ENCODE measurements around the gene RADIL. TPM values are rescaled to one million over a fixed set of nuclear protein-coding genes. Genes with fewer than 3 reads are reported as not detected.
"Not testable (repeated sequence)": the region's sequence is repeated elsewhere in the genome, so short reads cannot be mapped to it uniquely, and the experiment has no call there.

RADIL gene
- total RNA-seq, 1 experiment from 2014 or later: not detected

DNA sequence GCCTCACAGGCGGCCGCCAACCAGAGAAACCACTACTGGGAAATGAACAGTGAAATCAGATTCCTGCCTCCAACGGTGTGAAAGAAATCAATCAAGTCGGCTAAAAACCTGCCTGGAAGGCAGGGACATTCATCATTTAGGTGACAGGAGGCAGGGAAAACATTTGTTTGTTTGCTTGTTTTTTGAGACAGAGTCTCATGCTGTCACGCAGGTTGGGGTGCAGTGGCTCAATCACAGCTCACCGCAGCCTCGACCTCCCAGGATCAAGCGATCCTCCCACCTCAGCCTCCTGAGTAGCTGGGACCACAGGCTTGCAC lies 77.6 kb downstream of the RADIL start:
- Histone ChIP-seq H3K27me3 (replicated peaks; ENCODE audit: control insufficient read depth, insufficient read depth, low read length) (no peaks in the 10 kb centered on the region; the same call in 1 of the 2 replicates), H3K4me1 (no peaks in the 10 kb centered on the region), H3K4me3 (ENCODE audit: low read depth, low read length) (no peak overlapping the region), H3K9me3 (no peaks in the 10 kb centered on the region), H3K36me3 (ENCODE audit: control insufficient read depth, insufficient read depth, low read length) (no peaks in the 10 kb centered on the region)
- intact Hi-C loops (cut with micrococcal nuclease; ENCODE audit: unreplicated experiment): no loop called here
- Mint-ChIP-seq H3K36me3 (ENCODE audit: insufficient read depth, unreplicated experiment) (peaks cover 4% of the 10 kb centered on the region), H3K4me1 (ENCODE audit: low read depth, unreplicated experiment) (no peaks in the 10 kb centered on the region), H3K27me3 (ENCODE audit: insufficient read depth, unreplicated experiment) (peaks cover 7% of the 10 kb centered on the region), H3K4me3 (ENCODE audit: unreplicated experiment) (no peak overlapping the region), H3K27ac (ENCODE audit: unreplicated experiment) (no peak overlapping the region), H3K9me3 (ENCODE audit: unreplicated experiment) (no peaks in the 10 kb centered on the region)
- TF ChIP-seq, protein P1, sequence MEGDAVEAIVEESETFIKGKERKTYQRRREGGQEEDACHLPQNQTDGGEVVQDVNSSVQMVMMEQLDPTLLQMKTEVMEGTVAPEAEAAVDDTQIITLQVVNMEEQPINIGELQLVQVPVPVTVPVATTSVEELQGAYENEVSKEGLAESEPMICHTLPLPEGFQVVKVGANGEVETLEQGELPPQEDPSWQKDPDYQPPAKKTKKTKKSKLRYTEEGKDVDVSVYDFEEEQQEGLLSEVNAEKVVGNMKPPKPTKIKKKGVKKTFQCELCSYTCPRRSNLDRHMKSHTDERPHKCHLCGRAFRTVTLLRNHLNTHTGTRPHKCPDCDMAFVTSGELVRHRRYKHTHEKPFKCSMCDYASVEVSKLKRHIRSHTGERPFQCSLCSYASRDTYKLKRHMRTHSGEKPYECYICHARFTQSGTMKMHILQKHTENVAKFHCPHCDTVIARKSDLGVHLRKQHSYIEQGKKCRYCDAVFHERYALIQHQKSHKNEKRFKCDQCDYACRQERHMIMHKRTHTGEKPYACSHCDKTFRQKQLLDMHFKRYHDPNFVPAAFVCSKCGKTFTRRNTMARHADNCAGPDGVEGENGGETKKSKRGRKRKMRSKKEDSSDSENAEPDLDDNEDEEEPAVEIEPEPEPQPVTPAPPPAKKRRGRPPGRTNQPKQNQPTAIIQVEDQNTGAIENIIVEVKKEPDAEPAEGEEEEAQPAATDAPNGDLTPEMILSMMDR (IDR thresholded peaks at IDR 0.05; ENCODE audit: insufficient read depth in 1 of 2, low read depth in 1 of 2, low read length in 1 of 2, severe bottlenecking in 1 of 2, unreplicated experiment in 1 of 2): no peak
- no TSS peak for BruUV-seq (replicated peaks)
- DNase-seq: no peak
- ChIA-PET CTCF (interaction anchor here (1.4 kb wide), 1 partner anchor 24 kb away, joined by 4 read pairs; no protein-coding TSS in a partner anchor), POLR2A (no interaction called here)

DNA sequence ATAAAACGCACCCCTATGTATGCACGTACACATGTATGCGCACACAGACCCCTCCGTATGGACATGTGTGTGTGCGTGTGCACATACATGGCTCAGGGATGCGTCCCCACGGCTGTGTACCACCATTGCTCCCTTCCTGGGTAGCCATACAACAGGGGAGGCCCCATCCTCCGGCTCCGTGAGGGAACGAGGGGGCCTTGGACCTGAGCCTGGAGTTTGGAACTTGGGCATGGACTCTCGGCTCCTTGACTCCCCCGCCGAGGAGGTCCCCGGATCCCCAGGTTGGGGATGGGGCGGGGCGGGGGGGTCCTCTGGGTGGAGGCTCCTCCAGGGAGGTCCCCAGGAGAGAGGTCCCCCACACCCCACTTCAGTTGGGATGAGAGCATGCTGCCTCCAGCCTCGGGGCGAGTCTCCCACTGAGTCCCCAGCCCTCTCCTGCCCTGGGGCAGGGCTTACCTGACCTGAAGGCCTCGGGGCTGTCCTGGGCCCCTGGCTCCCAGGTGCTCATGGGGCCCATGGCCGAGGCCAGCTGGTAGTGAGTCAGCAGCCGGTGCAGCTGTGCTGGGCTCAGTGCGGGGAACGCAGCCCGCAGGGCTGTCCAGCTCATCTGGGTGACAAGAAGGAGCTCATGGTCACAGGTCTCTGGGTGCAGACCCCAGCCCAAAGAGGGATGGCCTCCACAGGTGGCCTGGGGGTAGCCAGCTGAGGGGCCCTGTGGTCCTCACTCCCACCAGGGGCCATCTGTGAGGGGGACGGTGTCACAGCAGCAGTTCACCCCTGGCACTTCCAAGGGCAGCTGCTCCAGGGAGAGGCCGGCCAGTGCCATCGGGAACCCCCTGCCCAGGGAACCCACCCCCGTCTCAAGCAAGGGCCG lies 78.2 kb downstream of the RADIL start:
- TF ChIP-seq, protein P1 (IDR thresholded peaks at IDR 0.05; ENCODE audit: insufficient read depth in 1 of 2, low read depth in 1 of 2, low read length in 1 of 2, severe bottlenecking in 1 of 2, unreplicated experiment in 1 of 2): no peak
- no peaks in the 10 kb centered on the region for H3K36me3 ChIP-seq (ENCODE audit: control insufficient read depth, insufficient read depth, low read length)
- DNase-seq: no peak
- Mint-ChIP-seq H3K27me3 (ENCODE audit: insufficient read depth, unreplicated experiment) (peaks cover 7% of the 10 kb centered on the region), H3K27ac (ENCODE audit: unreplicated experiment) (no peak overlapping the region), H3K4me3 (ENCODE audit: unreplicated experiment) (no peak overlapping the region), H3K9me3 (ENCODE audit: unreplicated experiment) (no peaks in the 10 kb centered on the region), H3K36me3 (ENCODE audit: insufficient read depth, unreplicated experiment) (peaks cover 6% of the 10 kb centered on the region), H3K4me1 (ENCODE audit: low read depth, unreplicated experiment) (no peaks in the 10 kb centered on the region)
- intact Hi-C loops (cut with micrococcal nuclease; ENCODE audit: unreplicated experiment): no loop called here
- ChIA-PET CTCF (interaction anchor here (1.4 kb wide), 1 partner anchor 25 kb away, joined by 4 read pairs; no protein-coding TSS in a partner anchor), POLR2A (no interaction called here)
- H3K27me3 ChIP-seq (replicated peaks; ENCODE audit: control insufficient read depth, insufficient read depth, low read length): no peaks in the 10 kb centered on the region; the same call in 1 of the 2 replicates
- no peak overlapping the region for H3K4me3 ChIP-seq (ENCODE audit: low read depth, low read length)
- H3K4me1 ChIP-seq: no peaks in the 10 kb centered on the region
- H3K9me3 ChIP-seq: no peaks in the 10 kb centered on the region
- no TSS peak for BruUV-seq (replicated peaks)

DNA sequence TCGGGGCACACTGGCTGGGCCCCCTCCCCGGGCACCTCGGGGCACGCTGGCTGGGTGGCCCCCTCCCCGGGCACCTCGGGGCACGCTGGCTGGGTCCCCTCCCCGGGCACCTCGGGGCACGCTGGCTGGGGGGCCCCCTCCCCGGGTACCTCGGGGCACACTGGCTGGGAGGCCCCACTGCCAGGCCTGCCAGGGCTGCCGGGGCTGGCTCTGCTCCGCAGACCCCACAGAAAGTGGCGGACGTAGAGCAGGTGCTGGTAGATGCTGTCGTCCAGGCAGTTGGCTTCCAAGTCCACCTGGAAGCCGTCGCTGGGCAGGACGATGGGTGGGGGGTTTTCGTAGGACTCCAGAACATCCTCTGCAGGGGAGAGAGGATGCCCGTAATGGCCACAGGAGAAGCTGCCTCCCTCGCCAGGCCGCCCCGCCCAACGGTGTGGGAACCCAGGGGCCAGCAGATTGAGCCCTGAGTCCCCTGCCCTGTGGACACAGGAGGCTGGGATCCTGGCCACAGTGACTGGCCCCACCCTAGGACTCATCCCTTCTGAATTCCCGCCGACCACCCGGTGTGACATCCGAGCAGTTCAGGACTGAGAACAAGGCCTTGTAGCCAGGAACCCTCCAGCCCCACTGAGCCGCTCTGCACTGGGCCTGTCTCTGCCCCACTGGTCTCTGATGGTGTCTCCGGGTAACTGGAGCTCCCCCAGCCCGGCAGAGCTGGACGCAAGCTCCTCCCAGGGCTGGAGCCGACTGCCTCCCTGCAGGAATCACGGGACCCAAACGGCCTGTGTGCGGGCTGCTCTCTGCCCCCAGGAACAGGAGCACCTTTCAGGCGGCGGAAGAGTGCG lies 79.9 kb downstream of the RADIL start:
- no peaks in the 10 kb centered on the region for H3K36me3 ChIP-seq (ENCODE audit: control insufficient read depth, insufficient read depth, low read length)
- DNase-seq: no peak
- H3K9me3 ChIP-seq: no peaks in the 10 kb centered on the region
- intact Hi-C loops (cut with micrococcal nuclease; ENCODE audit: unreplicated experiment): no loop called here
- no peak overlapping the region for H3K4me3 ChIP-seq (ENCODE audit: low read depth, low read length)
- H3K27ac Mint-ChIP-seq (ENCODE audit: unreplicated experiment): no peak overlapping the region
- ChIA-PET CTCF (no interaction called here), POLR2A (no interaction called here)
- H3K36me3 Mint-ChIP-seq (ENCODE audit: insufficient read depth, unreplicated experiment): peaks cover 6% of the 10 kb centered on the region
- H3K27me3 ChIP-seq (replicated peaks; ENCODE audit: control insufficient read depth, insufficient read depth, low read length): no peaks in the 10 kb centered on the region; the same call in 1 of the 2 replicates
- TF ChIP-seq, protein P1 (IDR thresholded peaks at IDR 0.05; ENCODE audit: insufficient read depth in 1 of 2, low read depth in 1 of 2, low read length in 1 of 2, severe bottlenecking in 1 of 2, unreplicated experiment in 1 of 2): no peak
- H3K4me1 Mint-ChIP-seq (ENCODE audit: low read depth, unreplicated experiment): no peaks in the 10 kb centered on the region
- H3K27me3 Mint-ChIP-seq (ENCODE audit: insufficient read depth, unreplicated experiment): peaks cover 7% of the 10 kb centered on the region
- H3K4me3 Mint-ChIP-seq (ENCODE audit: unreplicated experiment): no peak overlapping the region
- no peaks in the 10 kb centered on the region for H3K4me1 ChIP-seq
- H3K9me3 Mint-ChIP-seq (ENCODE audit: unreplicated experiment): no peaks in the 10 kb centered on the region
- BruUV-seq (replicated peaks): no TSS peak

DNA sequence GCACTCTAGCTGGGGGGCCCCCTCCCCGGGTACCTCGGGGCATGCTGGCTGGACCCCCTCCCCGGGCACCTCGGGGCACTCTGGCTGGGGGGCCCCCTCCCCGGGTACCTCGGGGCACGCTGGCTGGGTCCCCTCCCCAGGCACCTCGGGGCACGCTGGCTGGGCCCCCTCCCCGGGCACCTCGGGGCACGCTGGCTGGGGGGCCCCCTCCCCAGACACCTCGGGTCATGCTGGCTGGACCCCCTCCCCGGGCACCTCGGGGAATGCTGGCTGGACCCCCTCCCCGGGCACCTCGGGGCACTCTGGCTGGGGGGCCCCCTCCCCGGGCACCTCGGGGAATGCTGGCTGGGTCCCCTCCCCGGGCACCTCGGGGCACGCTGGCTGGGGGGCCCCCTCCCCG lies 80.9 kb downstream of the RADIL start:
- BruUV-seq (replicated peaks); H3K36me3 Mint-ChIP-seq (ENCODE audit: insufficient read depth, unreplicated experiment); H3K27me3 ChIP-seq (replicated peaks; ENCODE audit: control insufficient read depth, insufficient read depth, low read length); DNase-seq; H3K9me3 Mint-ChIP-seq (ENCODE audit: unreplicated experiment); H3K4me1 Mint-ChIP-seq (ENCODE audit: low read depth, unreplicated experiment); H3K27me3 Mint-ChIP-seq (ENCODE audit: insufficient read depth, unreplicated experiment); H3K36me3 ChIP-seq (ENCODE audit: control insufficient read depth, insufficient read depth, low read length); intact Hi-C loops (cut with micrococcal nuclease; ENCODE audit: unreplicated experiment); H3K4me1 ChIP-seq; H3K27ac Mint-ChIP-seq (ENCODE audit: unreplicated experiment); POLR2A ChIA-PET; H3K4me3 Mint-ChIP-seq (ENCODE audit: unreplicated experiment); H3K9me3 ChIP-seq; CTCF ChIA-PET; H3K4me3 ChIP-seq (ENCODE audit: low read depth, low read length): not testable (repeated sequence)

All from Caco-2 (cell line).